RWPE1 (cell line): ENCODE data around the gene CERK.

Experiments used
- CTCF ChIA-PET: fragments of 350-600 bp; sonication (Branson Sonifier 250); formaldehyde crosslinking; extraction: SDS; loops from one replicate; lab custom pipeline; 2021; lab: Yijun Ruan, JAX
- POLR2A ChIA-PET: fragments of 400-600 bp; formaldehyde crosslinking; extraction: SDS; loops from one replicate; lab custom pipeline; 2020; ENCODE audit warnings: antibody characterized with exemption; ENCODE audit not compliant: low non-redundant PET; lab: Yijun Ruan, JAX
- DNase-seq: peaks from one replicate; pipeline ENCODE4 v3.0.0; 2012; ENCODE audit warnings: low spot score
- H3K27ac ChIP-seq: fragments of 450-650 bp; 2 replicates; pipeline ENCODE4 v1.5.1; 2017
- TF ChIP-seq, protein P1 (sequence below): fragments of 450-650 bp; conservative IDR thresholded peaks from 2 replicates; pipeline ENCODE4 v1.5.1; 2017; ENCODE audit warnings: low read depth, mild to moderate bottlenecking

CERK gene

DNA sequence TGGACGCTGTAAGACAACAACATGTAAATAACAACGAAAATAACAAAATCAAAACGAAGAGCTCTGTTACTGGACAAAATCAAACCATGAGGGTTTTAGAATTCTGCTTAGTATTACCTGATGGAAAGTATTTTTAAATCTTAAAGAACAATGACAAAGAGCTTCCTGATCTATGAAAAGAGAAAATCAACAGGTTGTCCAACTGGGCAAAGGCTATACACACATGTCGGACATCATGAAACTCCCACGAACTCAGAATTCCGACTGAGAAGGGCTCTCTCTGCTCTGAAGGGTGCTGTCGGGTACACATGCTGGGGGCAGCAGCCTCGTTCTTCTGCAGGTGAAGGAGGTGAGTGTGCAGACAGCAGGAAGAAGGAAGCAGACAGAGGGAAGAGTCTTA, 25.8 kb downstream of the CERK start:
- TF ChIP-seq, protein P1, sequence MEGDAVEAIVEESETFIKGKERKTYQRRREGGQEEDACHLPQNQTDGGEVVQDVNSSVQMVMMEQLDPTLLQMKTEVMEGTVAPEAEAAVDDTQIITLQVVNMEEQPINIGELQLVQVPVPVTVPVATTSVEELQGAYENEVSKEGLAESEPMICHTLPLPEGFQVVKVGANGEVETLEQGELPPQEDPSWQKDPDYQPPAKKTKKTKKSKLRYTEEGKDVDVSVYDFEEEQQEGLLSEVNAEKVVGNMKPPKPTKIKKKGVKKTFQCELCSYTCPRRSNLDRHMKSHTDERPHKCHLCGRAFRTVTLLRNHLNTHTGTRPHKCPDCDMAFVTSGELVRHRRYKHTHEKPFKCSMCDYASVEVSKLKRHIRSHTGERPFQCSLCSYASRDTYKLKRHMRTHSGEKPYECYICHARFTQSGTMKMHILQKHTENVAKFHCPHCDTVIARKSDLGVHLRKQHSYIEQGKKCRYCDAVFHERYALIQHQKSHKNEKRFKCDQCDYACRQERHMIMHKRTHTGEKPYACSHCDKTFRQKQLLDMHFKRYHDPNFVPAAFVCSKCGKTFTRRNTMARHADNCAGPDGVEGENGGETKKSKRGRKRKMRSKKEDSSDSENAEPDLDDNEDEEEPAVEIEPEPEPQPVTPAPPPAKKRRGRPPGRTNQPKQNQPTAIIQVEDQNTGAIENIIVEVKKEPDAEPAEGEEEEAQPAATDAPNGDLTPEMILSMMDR, result no peak
- no peak for DNase-seq
- ChIA-PET POLR2A (no interaction called here), CTCF (no interaction called here)
- no peak overlapping the region for H3K27ac ChIP-seq

DNA sequence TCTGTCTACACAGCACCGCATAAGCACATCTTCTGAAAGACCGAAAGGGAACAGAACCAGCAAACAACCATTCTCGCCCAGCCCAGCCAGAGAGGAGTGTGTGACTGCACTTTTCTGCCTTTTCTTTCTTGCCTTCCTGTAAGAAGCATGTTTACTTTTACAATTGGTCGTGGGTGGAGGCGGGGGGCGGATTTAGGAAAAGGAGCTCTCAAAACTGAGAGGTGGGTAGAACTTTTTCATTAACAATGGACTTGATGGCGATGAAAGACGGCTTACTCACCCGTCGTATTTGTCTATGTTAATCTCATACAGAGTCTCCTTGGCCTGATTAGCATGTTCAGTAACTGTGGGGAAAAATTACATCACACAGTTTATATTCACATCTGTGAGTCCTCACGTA, 27.2 kb downstream of the CERK start:
- no peak for DNase-seq
- H3K27ac ChIP-seq, result no peak overlapping the region
- CTCF ChIA-PET, result no interaction called here
- POLR2A ChIA-PET, result no interaction called here
- TF ChIP-seq, protein P1, result no peak

DNA sequence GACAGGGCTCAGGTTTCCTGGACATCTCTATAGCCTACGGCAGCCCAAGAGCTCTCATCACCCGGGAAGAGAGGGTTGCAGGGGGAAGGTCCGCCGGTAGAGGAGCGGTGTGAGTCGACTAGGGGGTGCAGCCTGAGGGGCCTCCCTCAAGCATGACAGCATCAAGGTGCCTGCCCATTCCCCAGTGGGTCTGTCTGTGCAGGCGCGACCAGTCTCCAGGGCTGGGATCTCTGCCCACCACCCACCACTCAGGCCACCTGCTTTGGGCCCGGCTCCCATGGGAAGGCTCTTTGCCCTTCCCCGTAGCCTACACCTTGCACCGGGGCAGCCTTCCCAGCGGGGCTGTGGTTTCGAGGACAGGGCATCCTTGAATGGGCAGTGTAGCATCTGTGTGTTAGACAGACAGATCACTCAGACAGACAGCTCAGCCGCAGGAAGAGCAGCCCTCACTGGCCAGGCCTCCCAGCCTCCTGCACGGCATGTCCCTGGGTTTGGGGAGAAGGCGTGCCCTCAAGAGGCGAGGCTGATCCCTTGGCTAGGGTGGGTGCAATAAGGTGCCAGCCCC, 29.2 kb downstream of the CERK start:
- POLR2A ChIA-PET, result no interaction called here
- H3K27ac ChIP-seq, result no peak overlapping the region
- no peak for DNase-seq
- TF ChIP-seq, protein P1, result no peak
- CTCF ChIA-PET, result no interaction called here

DNA sequence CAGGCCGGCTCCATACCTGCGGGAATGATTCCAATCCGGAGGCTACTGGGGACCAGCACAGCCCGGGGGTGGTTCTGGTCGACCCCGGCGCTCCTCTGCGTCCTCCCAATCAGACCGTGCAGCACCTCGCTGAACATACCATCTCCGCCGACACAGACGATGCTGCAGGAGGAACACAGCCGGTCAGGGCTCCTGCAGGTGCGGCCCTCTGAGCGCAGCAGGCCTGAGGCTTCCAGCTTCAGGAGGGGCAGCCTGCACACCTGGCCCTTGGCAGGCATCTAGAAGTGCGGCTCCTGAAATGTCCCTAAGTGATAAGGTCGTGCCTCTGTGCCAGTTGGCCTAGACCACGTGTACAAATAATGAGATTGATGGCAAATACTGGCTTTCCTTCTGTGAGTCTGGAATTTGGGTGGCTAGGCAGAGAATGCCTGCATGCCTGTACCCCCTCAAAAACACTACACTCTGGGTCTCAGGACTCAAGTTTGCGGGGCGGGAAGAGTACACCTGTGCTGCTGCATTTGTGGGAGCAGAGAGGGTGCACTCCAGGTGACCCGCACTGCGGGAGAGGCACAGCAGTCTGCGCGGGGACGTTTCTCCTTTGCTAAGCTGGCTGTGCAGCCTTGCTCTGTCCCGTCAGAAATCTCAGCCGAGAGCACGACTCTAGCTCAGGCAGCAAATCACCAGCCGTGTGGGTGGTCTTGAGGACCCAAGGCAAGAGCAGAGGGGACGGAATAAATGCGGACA, 30.1 kb downstream of the CERK start:
- no peak overlapping the region for H3K27ac ChIP-seq
- DNase-seq, result no peak
- TF ChIP-seq, protein P1, result no peak
- POLR2A ChIA-PET, result no interaction called here
- CTCF ChIA-PET, result interaction anchor here (0.7 kb wide), 1 partner anchor 111 kb away, joined by 4 read pairs; no protein-coding TSS in a partner anchor

DNA sequence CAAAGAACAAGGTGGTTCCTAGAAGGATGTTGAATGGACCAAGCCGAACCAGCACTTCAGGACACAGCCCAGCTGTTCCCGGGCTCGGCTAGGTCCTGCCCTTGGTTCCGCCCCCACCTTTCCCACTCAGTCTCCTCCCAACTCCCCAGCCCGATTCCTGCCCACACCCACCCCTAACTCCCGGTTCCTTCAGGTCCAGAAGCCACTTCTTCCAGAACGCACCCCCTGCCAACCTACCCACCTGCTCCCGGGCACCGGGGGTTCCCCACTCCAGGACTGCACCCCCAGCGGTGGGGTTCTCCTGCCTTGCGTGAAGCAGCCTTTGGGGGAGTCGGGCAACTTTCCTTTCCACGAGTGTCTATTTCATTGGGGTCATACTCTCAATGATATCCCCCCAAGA, 30.7 kb downstream of the CERK start:
- TF ChIP-seq, protein P1, result no peak
- CTCF ChIA-PET, result no interaction called here
- H3K27ac ChIP-seq, result no peak overlapping the region
- no peak for DNase-seq
- POLR2A ChIA-PET, result no interaction called here

DNA sequence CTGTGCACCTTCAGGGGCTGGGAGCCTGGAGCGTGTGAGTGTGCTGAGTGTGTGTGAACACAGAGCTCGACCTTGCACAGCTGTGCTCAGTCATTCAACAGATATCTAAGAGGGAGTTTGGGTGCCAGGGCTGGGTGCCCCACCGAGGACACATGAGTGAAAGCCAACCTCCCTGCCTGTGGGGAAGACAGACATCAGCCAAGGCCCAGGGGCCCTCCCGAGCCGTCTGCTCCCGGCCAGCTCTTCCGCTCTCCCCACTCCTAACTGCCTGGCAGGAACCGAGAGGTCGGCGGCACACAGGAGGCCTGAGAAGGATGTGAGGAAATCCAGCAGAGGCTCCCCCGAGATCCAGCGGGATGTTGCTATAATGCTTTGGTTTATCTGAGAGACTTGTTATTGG, 32.0 kb downstream of the CERK start:
- 0 out of 2 replicates have a peak overlapping the region, but pooled peaks have one; percentile 4 for H3K27ac ChIP-seq
- POLR2A ChIA-PET, result no interaction called here
- CTCF ChIA-PET, result interaction anchor here (0.7 kb wide), 1 partner anchor 33 kb away, joined by 4 read pairs; no protein-coding TSS in a partner anchor
- TF ChIP-seq, protein P1, result no peak
- DNase-seq, result no peak
